B cell (primary cell): ENCODE data around the gene GALNT6. TPM values are rescaled to one million over a fixed set of nuclear protein-coding genes. Genes with fewer than 3 reads are reported as not detected.

ENCODE experiments used
- ATAC-seq: fragments of 200-7000 bp; cut with Tn5 transposase; one replicate; pipeline ENCODE4 v1.10.0; 2021; ENCODE audit warnings: low read depth, mild to moderate bottlenecking, moderate number of reproducible peaks, moderate library complexity
- CTCF ChIA-PET: fragments of 350-600 bp; sonication (Branson Sonifier 250); formaldehyde crosslinking; loops from one replicate; lab custom pipeline; 2021; ENCODE audit warnings: antibody characterized with exemption, inconsistent platforms; lab: Charles Lee
- POLR2A ChIA-PET: fragments of 350-600 bp; sonication (Branson Sonifier 250); formaldehyde crosslinking; loops from one replicate; lab custom pipeline; 2021; ENCODE audit warnings: antibody characterized with exemption; lab: Charles Lee
- DNase-seq: peaks from one replicate; pipeline ENCODE4 v3.0.0; 2013
- H2AFZ ChIP-seq: 2 replicates; pipeline ENCODE4 v1.6.1; 2012; ENCODE audit warnings: mild to moderate bottlenecking, low read depth, low read length; ENCODE audit not compliant: insufficient read depth, poor library complexity, severe bottlenecking
- H3K27ac ChIP-seq, 2 donors: 1 replicate in 1 of 2; 2 replicates in 1 of 2; pipeline ENCODE4 v1.5.1; 2012 to 2013; ENCODE audit warnings: low read length in 2 of 2, mild to moderate bottlenecking in 2 of 2, moderate library complexity in 1 of 2
- H3K27me3 ChIP-seq, 4 experiments: fragments of 200-600 bp in 1 of 4; sonication (generic) in 1 of 4; replicated peaks in 1 of 4; 1 replicate in 2 of 4; 2 replicates in 2 of 4; pipeline versions ENCODE4 v1.6.1 to v1.7.0; 2013 to 2016; ENCODE audit warnings: low read length in 3 of 4, mild to moderate bottlenecking in 2 of 4, mixed read lengths in 1 of 4, moderate library complexity in 1 of 4; ENCODE audit not compliant: insufficient read depth in 4 of 4, control insufficient read depth in 3 of 4; ENCODE audit errors: control extremely low read depth in 1 of 4
- H3K36me3 ChIP-seq, 2 experiments: replicated peaks in 1 of 2; 1 replicate in 1 of 2; 2 replicates in 1 of 2; pipeline versions ENCODE4 v1.6.1 to v1.7.1; 2013; ENCODE audit warnings: low read length in 1 of 2; ENCODE audit not compliant: insufficient read depth in 2 of 2, control insufficient read depth in 1 of 2; ENCODE audit errors: control extremely low read depth in 1 of 2, extremely low read depth in 1 of 2
- H3K4me1 ChIP-seq, 2 donors: fragments of 200-600 bp in 1 of 2; sonication (generic) in 1 of 2; 1 replicate in 1 of 2; 2 replicates in 1 of 2; pipeline versions ENCODE4 v1.5.1 to v1.6.1; 2013 to 2017; ENCODE audit warnings: low read length in 2 of 2; ENCODE audit not compliant: control insufficient read depth in 2 of 2, insufficient read depth in 2 of 2
- H3K4me2 ChIP-seq: replicated peaks from 2 replicates; pipeline ENCODE3; 2012; ENCODE audit warnings: mild to moderate bottlenecking, low read depth, low read length; ENCODE audit not compliant: poor library complexity, severe bottlenecking
- H3K4me3 ChIP-seq, 5 experiments: fragments of 200-600 bp in 1 of 5; sonication (generic) in 1 of 5; 1 replicate in 3 of 5; 2 replicates in 2 of 5; pipeline versions ENCODE4 v1.5.1 to v1.7.0; 2011 to 2016; ENCODE audit warnings: low read length in 4 of 5, mild to moderate bottlenecking in 4 of 5, low read depth in 2 of 5, control low read depth in 1 of 5, moderate library complexity in 1 of 5; ENCODE audit not compliant: insufficient read depth in 1 of 5; ENCODE audit errors: control extremely low read depth in 1 of 5, extremely low read depth in 1 of 5
- H3K79me2 ChIP-seq: fragments of 200-600 bp; sonication (generic); one replicate; pipeline ENCODE4 v1.6.0; 2016; ENCODE audit warnings: low read length; ENCODE audit not compliant: control insufficient read depth, insufficient read depth
- H3K9ac ChIP-seq: fragments of 200-600 bp; sonication (generic); 2 replicates; pipeline ENCODE4 v1.6.1; 2017; ENCODE audit warnings: mild to moderate bottlenecking, low read length, moderate library complexity
- H3K9me3 ChIP-seq, 3 donors: one replicate each; pipeline versions ENCODE4 v1.6.1 to v1.7.1; 2013; ENCODE audit warnings: low read length in 2 of 3; ENCODE audit not compliant: control insufficient read depth in 2 of 3, insufficient read depth in 1 of 3; ENCODE audit errors: control extremely low read depth in 1 of 3
- H4K20me1 ChIP-seq: 2 replicates; pipeline ENCODE4 v1.6.0; 2012; ENCODE audit warnings: mild to moderate bottlenecking, low read length; ENCODE audit not compliant: insufficient read depth, control insufficient read depth, poor library complexity, severe bottlenecking
- H3K27ac Mint-ChIP-seq: one replicate; pipeline ENCODE4 v1.8.0; 2021; ENCODE audit warnings: mixed read lengths
- H3K27me3 Mint-ChIP-seq: one replicate; pipeline ENCODE4 v1.8.0; 2021; ENCODE audit warnings: mixed read lengths
- H3K4me1 Mint-ChIP-seq: one replicate; pipeline ENCODE4 v1.8.0; 2021; ENCODE audit warnings: mixed read lengths
- H3K4me3 Mint-ChIP-seq: one replicate; pipeline ENCODE4 v1.8.0; 2021; ENCODE audit warnings: mixed read lengths
- H3K9me3 Mint-ChIP-seq: one replicate; pipeline ENCODE4 v1.8.0; 2022; ENCODE audit warnings: mixed read lengths; ENCODE audit not compliant: insufficient read depth
- CTCF ChIP-seq: fragments of 200-600 bp; IDR thresholded peaks from one replicate; pipeline ENCODE4 v1.8.0; 2022; ENCODE audit warnings: antibody characterized with exemption, mild to moderate bottlenecking
- EZH2 ChIP-seq: IDR thresholded peaks from 2 replicates; pipeline ENCODE4 v1.6.1; 2012; ENCODE audit warnings: borderline replicate concordance, low read depth, mild to moderate bottlenecking, moderate library complexity, low read length; ENCODE audit not compliant: insufficient read depth, poor library complexity, severe bottlenecking
- WGBS: methylation state at CpG from one replicate; pipeline ENCODE4 v1.1.5; 2013; ENCODE audit warnings: missing lambda C conversion rate; ENCODE audit not compliant: insufficient coverage; 5-methylcytosine and 5-hydroxymethylcytosine counted together
- intact Hi-C: fragments of 100-400 bp; cut with micrococcal nuclease; formaldehyde crosslinking; loops from one replicate; pipeline ENCODE4 v1.10.0; 2022
- polyA plus RNA-seq: library from polyadenylated mRNA; depleted of rRNA; stranded (reverse); fragments of >200 nt; gene quantifications from 2 replicates; pipeline ENCODE4 v1.2.3, GENCODE V29; 2012
- total RNA-seq, 2 donors: library from RNA; stranded (reverse); fragments of 120-200 nt in 1 of 2; gene quantifications; 1 replicate in 1 of 2; 2 replicates in 1 of 2; pipeline versions ENCODE4 v1.2.3 to v1.2.4, GENCODE V29; 2013 to 2022

Gene GALNT6
- total and polyA plus RNA-seq, 2 donors (not counting 1 experiment from before 2014, with no cell fraction given), result 9.0 to 10.3 TPM

- ChIA-PET CTCF (interaction anchor here (1.1 kb wide), 1 partner anchor 13 kb away, joined by 4 read pairs; no protein-coding TSS in a partner anchor), POLR2A (no interaction called here)
- H3K4me3 Mint-ChIP-seq, result no peak overlapping the region
- Histone ChIP-seq H3K9me3 (no peaks in the 10 kb centered on the region), H3K27me3 (no peaks in the 10 kb centered on the region), H3K4me2 (peak overlapping the region; percentile 5), H3K4me1 (peaks cover 35 to 38% of the 10 kb centered on the region in 2 donors), H4K20me1 (no peaks in the 10 kb centered on the region), H3K36me3 (peaks cover 0 to 42% of the 10 kb centered on the region in 2 experiments), H3K27ac (no peak overlapping the region), H2AFZ (no peak overlapping the region), H3K4me3 (no peak overlapping the region), H3K79me2 (peaks cover 28% of the 10 kb centered on the region), H3K9ac (no peak overlapping the region)
- peaks cover 33% of the 10 kb centered on the region for H3K4me1 Mint-ChIP-seq
- DNase-seq (no peak), ATAC-seq (no peak)
- no peak for TF ChIP-seq EZH2
- TF ChIP-seq CTCF, result no peak
- WGBS, result 88% methylated on average over 3 of the region's 5 CpGs
- H3K27ac Mint-ChIP-seq, result no peak overlapping the region
- H3K27me3 Mint-ChIP-seq, result no peaks in the 10 kb centered on the region
- intact Hi-C loops, result no loop called here
- H3K9me3 Mint-ChIP-seq, result no peaks in the 10 kb centered on the region
Observed at GRCh38 chr12:51381226-51382079, 9.8 kb downstream of the GALNT6 start.

- WGBS, result 97% methylated on average over 8 of the region's 11 CpGs
- POLR2A ChIA-PET, result no interaction called here
- Histone ChIP-seq H3K4me3 (no peak overlapping the region), H3K36me3 (peaks cover 0 to 44% of the 10 kb centered on the region in 2 experiments), H3K27me3 (no peaks in the 10 kb centered on the region), H4K20me1 (no peaks in the 10 kb centered on the region), H3K9me3 (no peaks in the 10 kb centered on the region), H2AFZ (no peak overlapping the region), H3K9ac (no peak overlapping the region), H3K4me1 (peaks cover 35 to 38% of the 10 kb centered on the region in 2 donors), H3K27ac (no peak overlapping the region), H3K79me2 (peaks cover 27% of the 10 kb centered on the region), H3K4me2 (no peak overlapping the region)
- ATAC-seq (no peak), DNase-seq (no peak)
- intact Hi-C loops, result no loop called here
- H3K27me3 Mint-ChIP-seq, result no peaks in the 10 kb centered on the region
- CTCF ChIA-PET, result no interaction called here
- TF ChIP-seq CTCF, result no peak
- TF ChIP-seq EZH2, result no peak
- H3K9me3 Mint-ChIP-seq, result no peaks in the 10 kb centered on the region
- peaks cover 32% of the 10 kb centered on the region for H3K4me1 Mint-ChIP-seq
- H3K27ac Mint-ChIP-seq, result no peak overlapping the region
- H3K4me3 Mint-ChIP-seq, result no peak overlapping the region
Observed at GRCh38 chr12:51379571-51379970, 11.6 kb downstream of the GALNT6 start.
